Measurements from ENCODE around the gene SYNDIG1L.
"Not testable (repeated sequence)": the region's sequence is repeated elsewhere in the genome, so short reads cannot be mapped to it uniquely, and the experiment has no call there.

Gene SYNDIG1L

DNA sequence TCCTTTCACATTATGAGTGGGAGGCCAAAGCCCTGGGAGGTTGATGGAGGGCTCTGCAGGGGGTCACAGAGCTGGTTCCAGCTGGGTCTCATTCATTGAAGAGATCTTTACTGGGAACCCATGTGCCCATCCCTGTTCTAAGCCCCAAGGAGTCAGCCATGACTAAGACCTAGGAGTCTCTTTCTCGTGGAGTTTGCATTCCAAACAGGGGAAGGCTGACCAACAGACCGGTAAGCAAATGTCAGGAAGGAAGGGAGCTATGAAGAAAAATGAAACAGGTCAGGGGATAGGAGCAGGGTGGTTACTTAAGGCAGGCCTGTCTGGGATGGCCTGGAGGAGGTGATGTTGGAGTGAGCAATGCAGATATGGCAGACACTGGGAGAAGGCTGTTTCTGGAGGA, 31.5 kb downstream of the SYNDIG1L start:
- DNase-seq (ENCODE audit: insufficient read length, low spot score) = no peak
- TF ChIP-seq, protein P1, sequence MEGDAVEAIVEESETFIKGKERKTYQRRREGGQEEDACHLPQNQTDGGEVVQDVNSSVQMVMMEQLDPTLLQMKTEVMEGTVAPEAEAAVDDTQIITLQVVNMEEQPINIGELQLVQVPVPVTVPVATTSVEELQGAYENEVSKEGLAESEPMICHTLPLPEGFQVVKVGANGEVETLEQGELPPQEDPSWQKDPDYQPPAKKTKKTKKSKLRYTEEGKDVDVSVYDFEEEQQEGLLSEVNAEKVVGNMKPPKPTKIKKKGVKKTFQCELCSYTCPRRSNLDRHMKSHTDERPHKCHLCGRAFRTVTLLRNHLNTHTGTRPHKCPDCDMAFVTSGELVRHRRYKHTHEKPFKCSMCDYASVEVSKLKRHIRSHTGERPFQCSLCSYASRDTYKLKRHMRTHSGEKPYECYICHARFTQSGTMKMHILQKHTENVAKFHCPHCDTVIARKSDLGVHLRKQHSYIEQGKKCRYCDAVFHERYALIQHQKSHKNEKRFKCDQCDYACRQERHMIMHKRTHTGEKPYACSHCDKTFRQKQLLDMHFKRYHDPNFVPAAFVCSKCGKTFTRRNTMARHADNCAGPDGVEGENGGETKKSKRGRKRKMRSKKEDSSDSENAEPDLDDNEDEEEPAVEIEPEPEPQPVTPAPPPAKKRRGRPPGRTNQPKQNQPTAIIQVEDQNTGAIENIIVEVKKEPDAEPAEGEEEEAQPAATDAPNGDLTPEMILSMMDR (IDR thresholded peaks at IDR 0.05; ENCODE audit: insufficient read depth, missing control alignments) = no peak
- FAIRE-seq = no peak

- FAIRE-seq (no peak), DNase-seq (ENCODE audit: insufficient read length, low spot score) (no peak)
- TF ChIP-seq, protein P1 (IDR thresholded peaks at IDR 0.05; ENCODE audit: insufficient read depth, missing control alignments) = no peak
These were observed 33.1 kb downstream of the SYNDIG1L start for GRCh38 chr14:74392616-74393570.

DNA sequence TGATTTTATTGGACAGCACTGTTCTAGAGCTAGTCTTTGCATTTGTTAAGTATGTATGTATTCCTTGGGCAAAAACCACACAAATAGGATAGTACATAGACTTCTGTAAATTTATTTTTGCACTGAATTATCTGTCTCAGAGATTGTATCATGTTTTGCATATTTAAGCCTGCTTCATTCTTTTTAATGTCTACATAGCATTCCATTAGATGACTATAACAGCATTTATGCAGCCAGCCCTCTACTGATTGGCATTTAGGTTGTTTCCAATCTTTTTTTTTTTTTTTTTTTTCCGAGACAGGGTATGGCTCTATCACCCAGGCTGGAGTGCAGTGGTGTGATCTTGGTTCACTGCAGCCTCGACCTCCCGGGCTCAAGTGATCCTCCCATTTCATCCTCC, 34.5 kb downstream of the SYNDIG1L start:
- TF ChIP-seq, protein P1 (IDR thresholded peaks at IDR 0.05; ENCODE audit: insufficient read depth, missing control alignments) = no peak
- DNase-seq (ENCODE audit: insufficient read length, low spot score) = no peak
- no peak for FAIRE-seq

DNA sequence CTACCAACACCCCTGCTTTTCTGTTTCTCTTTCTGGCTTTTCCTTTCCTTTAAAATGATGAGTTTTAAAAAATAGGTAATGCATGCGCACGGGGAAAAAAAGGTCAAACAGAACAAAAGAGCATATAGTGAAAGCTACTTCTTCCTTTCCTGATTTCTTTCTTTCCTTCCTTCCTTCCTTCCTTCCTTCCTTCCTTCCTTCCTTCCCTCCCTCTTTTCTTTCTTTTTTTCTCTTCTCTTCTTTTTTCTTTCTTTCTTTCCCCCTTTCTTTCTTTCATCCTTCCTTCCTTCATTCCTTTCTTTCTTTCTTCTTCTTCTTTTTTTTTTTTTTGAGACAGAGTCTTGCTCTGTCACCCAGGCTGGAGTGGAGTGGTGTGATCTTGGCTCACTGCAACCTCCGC, 35.5 kb downstream of the SYNDIG1L start:
- not testable (repeated sequence) for DNase-seq (ENCODE audit: insufficient read length, low spot score); FAIRE-seq

DNA sequence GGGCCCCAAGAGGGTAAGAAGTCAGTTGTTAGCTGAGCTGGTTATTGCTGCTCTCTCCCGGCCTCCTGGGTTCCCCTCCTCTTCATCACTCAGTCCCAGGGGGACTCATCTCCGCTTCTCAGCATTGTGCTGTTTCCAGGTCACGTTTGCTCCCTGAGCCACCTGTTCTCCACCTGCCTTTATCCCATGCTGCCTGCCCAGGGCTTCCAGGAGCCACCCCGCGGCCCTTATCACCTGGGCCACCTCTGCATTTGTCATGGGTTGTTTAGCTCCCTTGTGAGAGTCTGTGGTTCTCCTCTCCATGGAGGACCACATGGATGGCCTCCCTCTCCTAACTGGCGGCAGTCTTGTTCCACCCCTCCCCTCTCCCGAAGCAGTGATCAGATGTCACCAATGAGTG, 36.0 kb downstream of the SYNDIG1L start:
- DNase-seq (ENCODE audit: insufficient read length, low spot score) (no peak), FAIRE-seq (no peak)
- TF ChIP-seq, protein P1 (IDR thresholded peaks at IDR 0.05; ENCODE audit: insufficient read depth, missing control alignments) = no peak

DNA sequence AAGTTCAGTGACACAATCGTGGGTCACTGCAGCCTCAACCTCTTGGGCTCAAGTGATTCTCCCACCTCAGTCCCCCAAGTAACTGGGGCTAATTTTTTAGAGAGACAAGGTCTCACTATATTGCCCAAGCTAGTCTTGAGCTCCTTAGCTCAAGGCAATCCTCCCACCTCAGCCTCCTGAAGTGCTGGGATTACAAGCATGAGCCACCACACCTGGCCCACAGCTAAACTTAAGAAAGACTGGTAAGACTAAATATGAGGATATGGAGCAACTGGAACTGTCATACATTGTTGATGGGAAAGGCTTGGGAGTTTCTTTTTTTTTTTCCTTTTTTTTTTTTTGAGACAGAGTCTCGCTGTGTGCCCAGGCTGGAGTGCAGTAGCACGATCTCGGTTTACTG, 43.8 kb downstream of the SYNDIG1L start:
- FAIRE-seq (no peak), DNase-seq (ENCODE audit: insufficient read length, low spot score) (no peak)
- TF ChIP-seq, protein P1 (IDR thresholded peaks at IDR 0.05; ENCODE audit: insufficient read depth, missing control alignments) = no peak

GRCh38 chr14:74381571-74381970, 44.4 kb downstream of the SYNDIG1L start:
- FAIRE-seq; DNase-seq (ENCODE audit: insufficient read length, low spot score): not testable (repeated sequence)

DNA sequence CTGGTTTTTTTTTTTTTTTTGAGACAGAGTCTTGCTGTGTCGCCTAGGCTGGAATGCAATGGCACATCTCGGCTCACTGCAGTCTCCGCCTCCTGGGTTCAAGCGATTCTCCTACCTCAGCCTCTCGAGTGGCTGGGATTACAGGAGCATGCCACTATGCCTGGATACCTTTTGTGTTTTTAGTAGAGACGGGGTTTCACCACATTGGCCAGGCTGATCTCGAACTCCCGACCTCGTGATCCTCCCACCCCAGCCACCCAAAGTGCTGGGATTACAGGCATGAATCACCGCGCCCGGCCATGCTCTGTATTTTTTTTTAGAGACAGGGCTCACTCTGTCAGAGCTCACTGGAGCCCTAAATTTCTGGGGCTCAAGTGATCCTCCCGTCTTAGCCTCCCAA, 45.2 kb downstream of the SYNDIG1L start:
- TF ChIP-seq, protein P1 (IDR thresholded peaks at IDR 0.05; ENCODE audit: insufficient read depth, missing control alignments) = no peak
- DNase-seq (ENCODE audit: insufficient read length, low spot score) = no peak
- FAIRE-seq = no peak
